GM21528 (cell line): ENCODE measurements around the gene MYADML2.
"Not testable (repeated sequence)": the region's sequence is repeated elsewhere in the genome, so short reads cannot be mapped to it uniquely, and the experiment has no call there.

Source experiments
- ATAC-seq: cut with Tn5 transposase; IDR thresholded peaks from one replicate; pipeline ENCODE4 v1.9.1; 2021; ENCODE audit warnings: mild to moderate bottlenecking, moderate library complexity; ENCODE audit not compliant: unreplicated experiment, low FRiP score

Gene MYADML2, protein sequence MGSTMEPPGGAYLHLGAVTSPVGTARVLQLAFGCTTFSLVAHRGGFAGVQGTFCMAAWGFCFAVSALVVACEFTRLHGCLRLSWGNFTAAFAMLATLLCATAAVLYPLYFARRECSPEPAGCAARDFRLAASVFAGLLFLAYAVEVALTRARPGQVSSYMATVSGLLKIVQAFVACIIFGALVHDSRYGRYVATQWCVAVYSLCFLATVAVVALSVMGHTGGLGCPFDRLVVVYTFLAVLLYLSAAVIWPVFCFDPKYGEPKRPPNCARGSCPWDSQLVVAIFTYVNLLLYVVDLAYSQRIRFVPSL

DNA sequence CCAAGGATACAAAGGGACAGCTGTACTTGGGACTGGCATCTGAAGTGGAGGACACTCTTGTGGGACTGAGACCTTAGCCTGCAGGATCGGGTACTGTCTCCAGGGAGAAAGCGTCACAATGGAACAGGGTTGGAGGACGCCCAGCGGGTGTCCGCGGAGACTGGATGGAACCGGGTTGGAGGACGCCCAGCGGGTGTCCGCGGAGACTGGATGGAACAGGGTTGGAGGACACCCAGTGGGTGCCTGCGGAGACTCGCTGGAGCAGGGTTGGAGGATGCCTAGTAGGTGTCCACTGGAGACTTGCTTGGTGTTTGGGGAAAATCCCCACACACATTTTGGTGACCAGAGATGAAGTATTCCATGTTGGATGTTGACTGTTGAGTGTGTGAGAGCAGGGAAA lies at the start of gene MYADML2:
TSS of gene MYADML2 (minus strand) at position 45 of the 400 bp plus-strand sequence. CDS start 5,492 bp downstream, outside the sequence.
- no peak for ATAC-seq

DNA sequence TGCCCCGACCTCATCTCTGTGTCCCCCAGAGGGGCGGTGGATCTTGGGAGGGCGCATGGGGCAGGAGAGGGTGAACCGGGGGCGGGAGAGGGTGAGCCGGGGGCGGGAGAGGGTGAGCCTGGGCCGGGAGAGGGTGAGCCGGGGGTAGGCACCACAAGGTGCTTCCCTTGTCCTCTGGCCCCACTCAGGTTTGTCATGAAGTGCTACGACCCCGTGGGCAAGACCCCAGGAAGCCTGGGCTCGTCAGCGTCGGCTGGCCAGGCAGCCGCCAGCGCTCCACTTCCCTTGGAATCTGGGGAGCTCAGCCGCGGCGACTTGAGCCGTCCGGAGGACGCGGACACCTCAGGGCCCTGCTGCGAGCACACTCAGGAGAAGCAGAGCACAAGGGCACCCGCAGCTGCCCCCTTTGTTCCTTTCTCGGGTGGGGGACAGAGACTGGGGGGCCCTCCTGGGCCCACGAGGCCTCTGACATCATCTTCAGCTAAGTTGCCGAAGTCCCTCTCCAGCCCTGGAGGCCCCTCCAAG lies 49.3 kb upstream of the MYADML2 start:
- ATAC-seq, result no peak

DNA sequence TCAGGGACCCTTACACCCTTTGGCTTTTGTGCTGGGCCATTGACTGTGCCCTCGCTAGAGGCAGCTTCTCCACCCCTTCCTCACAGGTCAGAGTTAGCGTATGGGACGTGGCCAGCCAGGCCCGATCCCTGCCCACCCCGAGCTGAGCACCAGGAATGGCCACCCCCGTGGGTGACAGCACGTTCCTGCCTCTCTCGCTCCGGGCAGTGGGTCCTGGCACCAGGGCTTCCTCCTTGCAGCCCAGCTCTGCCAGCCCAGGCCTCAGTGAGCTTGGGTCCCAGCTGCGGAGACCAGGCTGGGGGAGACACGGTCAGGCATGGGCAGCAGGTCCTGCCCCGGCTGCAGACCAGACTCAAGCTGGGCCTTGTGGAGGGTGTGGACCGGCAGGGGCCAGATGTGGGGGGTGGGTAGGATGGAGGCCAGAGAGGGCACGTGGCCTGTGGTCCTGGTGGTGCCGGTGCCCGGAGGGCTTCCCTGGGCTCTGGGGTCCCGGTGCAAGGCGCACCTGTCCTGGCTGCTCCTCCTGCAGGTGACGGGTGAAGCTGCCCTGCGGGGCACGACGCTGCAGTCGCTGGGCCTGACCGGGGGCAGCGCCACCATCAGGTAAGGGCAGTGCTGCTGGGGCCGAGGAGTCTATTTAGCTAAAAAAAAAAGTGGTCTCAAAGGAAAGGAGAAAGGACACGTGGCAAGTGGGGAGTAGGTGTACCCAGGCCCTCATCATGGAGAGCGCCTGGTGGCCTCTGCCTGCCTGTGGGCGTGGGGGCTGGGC lies 48.6 kb upstream of the MYADML2 start:
- ATAC-seq, result no peak

DNA sequence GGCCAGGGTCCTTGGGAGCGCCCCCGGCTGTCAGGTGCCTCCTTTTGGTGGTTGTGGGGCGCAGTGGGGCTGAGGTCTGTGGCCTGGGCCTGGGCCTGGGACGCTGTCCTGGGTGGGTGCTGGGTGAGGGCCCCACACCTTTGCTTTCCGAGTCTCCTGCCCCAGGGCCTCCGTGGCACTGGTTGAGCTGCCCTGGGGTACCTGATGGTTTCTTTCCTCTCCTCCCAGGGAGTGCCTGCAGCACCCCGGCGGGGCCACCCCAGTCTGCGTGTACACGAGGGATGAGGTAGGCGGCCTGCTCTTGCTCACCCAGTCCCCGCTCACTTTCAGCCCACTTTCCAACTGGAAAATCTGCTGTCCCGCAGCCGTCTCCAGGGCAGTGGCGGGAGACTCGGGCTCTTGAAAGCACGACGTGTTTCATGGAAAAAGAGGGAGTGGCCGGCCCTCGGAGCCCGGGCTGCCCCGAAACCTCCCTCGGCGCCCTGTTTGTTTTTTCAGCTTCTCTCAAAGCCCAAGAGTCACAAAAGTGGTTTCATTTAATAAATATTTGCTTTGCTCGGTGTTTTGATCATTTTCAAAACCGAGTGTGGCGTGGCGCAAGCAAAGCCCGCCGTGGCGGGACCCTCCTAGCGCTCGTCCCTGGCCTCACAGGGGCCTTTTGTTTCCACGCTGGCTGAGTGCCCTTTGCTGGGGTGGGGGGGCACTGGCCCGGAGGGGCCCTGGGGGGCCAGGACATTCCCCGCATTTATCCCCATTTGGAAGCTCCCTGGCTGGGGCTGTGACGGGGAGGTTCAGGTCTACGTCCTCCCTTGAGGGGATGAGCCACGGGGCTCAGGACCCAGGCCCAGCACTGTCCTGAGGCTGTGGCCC lies 47.8 kb upstream of the MYADML2 start:
- no peak for ATAC-seq

DNA sequence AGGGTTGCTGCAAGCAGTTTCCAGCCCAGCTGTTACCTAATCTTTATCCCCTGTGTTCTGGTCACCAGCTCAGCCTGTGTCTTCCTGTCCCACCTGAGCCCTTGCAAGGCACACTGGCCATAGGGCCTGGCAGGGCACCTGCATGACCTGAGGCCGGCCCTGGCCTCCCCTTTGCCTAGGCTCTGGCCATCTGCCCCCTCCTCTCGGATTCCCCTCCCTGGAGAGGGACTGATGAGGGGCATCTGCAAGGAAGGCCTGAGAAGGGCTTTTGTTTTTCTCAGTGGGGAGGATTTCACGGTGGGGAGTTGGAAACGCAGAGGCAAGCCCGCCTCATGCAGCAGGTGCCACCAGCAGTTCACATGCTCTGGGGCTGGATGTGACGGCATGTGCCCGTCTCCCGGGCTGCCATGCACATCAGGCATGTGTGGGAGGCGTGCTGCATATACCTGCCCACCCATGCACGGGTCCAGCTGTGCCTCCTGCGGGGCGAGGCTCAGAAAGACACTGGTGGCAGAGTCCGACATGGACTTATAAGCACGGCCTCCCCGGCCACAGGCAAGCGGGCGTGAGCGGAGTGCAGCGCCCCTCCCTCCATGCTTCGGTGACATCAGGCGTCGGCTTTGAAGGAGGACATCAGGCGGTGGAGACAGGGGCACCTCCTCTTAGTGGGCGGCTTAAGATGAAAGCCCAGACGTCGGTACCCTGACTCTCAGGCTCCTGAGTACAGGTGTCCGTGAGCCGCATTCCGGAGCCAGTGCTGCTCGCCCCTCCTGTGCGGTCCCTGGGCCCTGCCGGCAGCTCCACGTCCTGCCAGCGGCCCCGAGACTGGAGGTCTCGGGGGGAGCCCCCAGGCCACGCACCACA lies 46.9 kb upstream of the MYADML2 start:
- no peak for ATAC-seq

DNA sequence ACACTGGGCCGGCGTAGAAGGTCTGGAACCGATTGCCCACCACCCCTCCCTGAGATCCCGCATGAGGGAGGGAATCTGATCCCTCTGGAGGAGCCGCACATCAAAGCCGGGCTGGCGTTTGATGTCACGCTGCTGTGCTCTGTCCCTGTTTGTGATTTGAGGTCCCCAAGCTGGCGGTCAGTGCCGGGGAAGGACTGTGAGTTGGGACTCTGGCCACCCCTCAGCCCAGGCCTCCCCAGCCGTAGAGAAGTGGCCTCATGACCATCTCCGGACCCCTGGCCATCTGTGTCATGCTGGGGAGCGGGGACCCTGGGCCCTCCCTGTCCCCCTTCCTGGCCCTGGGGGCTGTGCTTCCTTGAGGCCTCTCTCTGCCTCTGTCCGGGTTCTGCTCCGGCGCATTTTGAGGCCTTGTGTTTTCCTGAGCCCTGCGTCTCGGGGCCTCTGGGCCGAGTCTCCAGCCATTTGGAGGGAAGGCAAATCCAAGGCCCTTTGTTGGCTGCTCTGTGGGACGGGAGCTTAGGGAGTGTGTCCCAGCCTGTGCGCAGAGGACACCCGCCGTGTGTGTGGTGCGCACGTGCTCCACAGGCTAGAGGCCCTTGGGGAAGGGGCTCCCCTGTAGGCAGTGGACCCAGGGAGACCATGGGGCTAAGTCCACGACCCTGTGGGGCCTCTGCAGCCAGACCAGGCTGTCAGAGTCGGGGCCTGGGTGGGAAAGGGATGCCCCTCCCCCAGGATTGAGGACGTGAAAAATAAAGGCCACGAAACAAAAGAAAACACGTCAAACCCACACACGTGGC lies 45.5 kb upstream of the MYADML2 start:
- no peak for ATAC-seq

DNA sequence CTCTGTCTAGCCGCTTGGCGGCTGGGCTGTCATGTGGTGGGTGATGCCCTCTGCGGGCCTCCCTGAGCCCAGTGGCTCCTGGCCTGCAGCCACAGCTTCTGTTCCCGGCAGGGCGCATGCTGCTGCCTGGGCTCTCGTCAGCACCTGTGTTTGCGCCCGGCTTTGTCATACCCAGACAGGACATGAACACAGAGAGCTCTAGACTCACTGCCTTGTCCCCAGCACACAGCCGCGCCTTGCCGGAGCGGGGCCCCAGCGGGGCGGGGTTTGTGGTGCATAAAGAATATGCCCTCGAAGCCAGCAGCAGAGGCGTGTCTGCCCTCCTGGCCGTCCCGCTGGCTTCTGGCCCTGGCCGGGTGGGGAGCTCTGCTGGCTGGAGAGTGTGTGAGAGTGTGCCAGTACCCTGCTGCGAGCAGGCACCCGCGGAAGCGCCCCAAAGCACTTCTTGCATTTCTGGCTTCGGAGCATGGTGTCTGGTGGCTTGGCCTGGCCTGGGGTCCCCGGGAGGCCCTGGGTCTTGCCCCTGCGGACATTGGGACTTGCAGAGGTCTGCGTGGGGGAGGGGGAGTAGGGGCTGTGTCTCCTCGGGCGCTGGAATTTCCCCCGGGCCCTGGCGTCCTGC lies 44.8 kb upstream of the MYADML2 start:
- ATAC-seq, result no peak

DNA sequence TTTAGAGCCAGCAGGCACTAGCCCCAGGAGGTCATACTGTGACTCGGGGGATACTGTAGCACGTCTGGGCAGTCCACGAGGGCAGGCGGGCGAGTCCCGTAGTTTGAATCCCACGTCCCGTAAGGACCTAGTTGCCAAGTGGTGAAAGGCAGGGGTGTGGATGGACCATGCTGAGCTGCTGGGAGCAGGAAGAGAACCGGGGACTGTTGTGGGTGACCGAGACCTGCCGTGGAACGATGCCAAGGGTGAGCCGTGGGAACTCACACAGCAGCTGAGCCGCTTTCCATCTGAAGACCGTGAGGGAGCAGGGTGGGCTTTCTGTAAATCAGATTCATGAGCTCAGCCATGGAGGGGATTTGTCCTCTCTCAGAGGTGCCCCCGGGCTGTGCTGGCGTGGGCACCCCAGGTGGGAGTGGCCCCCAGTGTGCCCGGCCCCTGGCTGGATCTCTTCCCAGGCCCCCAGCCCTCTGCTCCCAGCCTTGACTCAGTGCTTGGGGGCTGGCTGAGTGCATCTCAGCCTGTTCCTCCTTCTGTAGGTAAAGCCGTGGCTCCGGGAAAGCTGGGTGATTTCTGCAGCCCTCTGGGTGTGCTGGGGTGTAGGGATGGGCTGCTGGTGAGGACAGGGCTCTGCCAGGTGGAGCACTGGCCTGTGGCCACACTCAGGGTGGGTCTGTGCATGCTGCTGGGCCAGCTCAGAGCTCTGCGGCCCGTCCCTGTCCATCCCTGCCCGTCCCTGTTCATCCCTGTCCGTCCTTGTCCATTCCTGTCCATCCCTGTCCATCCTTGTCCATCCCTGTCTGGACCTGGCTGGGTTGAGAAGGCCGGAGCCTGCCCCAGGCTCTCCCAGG lies 44.0 kb upstream of the MYADML2 start:
- ATAC-seq, result no peak

DNA sequence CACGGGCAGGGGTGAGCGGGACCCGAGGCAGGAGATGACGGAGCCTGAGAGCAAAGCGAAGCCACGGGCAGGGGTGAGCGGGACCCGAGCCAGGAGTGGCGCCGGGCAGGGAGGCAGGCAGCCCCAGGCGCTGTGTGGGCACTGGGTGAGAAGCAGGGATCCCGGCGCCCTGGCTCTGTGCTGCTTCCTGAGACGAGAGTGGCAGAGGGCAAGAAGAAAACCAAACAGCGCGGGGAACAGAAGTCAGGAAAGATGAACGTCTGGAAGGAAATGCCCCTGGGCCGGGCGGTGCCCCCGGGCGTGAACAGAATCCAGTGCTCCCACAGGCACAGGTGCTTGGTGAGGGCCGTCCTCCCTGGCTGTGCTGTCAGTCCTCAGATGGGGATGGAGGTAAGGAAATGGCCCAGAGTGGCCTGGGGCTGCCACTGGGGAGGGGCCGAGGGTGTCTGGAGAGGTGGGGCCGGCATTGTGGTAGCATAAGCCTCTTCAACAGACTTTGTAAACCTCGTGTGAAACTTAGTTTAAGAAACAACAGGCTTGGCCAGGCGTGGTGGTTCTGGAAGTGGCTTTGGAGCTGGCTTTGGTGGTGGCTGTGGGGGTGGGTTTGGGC lies 40.2 kb upstream of the MYADML2 start:
- ATAC-seq, result no peak

DNA sequence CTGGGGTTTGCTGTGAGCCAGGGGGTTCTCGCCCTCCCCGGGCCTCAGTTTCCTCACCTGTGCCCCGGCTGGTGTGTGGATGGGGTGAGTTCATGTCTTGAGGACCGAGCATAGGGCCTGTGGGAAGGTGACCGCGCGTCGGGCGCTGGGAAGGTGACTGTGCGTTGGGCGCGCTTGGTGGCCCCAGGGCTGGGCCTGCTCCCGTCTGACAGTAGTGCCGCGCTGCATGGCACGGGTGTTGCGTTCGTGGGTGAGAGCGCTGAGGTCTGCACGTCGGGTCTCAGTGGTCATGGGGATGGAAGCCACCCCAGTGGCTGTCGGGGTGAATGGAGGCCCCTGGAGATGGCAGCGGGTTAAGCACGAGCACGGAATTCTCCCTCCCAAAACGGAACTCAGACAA lies 39.6 kb upstream of the MYADML2 start:
- ATAC-seq, result no peak

DNA sequence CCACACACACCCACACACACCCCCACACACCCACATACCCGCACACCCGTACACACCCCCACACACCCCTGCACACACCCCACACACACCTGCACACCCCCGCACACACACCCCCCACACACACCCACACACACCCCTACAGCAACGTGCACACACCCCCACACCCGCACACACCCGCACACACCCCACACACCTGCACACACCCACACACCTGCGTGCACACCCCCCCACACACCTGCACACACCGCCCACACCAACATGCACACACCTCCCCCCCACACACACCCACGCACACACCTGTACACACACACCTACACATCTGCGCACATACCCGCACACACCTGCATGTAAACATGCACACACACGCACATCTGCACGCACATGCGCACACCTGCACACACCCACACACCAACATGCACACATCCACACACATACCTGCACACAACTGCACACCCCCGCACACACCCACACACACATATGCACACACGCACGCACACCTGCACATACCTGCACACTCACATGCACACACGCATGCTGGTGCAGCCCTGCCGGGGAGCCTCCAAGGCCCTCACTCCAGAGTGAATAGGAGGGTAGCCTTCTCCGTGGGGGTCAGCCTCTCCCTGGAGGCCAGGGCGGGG lies 37.9 kb upstream of the MYADML2 start:
- ATAC-seq, result no peak

DNA sequence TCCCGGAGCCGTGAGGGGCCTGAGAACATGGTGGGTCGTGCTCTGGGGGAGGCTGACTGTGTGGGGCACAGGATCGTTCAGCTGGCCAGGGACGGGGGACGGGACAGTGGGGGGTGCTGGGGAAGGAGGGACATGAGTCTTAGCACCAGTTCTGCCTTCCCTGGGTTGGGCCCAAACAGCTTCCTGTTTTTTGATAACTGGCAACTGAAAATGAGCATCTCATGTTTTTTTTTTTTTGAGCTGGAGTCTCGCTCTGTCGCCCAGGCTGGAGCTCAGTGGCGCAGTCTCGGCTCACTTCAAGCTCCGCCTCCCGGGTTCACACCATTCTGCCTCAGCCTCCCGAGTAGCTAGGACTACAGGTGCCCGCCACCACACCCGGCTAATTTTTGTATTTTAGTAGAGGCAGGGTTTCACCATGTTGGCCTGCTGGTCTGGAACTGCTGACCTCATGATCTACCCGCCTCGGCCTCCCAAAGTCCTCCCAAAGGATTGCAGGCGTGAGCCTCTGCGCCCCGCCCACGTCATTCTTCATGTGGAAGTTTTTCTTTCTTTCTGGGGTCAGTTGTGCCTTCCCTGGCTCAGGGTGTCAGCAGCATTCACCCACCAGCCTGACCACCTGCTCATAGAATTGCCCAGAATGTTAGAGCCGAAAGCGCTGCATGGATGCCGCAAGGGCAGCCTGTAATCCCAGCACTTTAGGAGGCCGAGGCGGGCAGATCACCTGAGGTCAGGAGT lies 36.8 kb upstream of the MYADML2 start:
- ATAC-seq, result no peak

DNA sequence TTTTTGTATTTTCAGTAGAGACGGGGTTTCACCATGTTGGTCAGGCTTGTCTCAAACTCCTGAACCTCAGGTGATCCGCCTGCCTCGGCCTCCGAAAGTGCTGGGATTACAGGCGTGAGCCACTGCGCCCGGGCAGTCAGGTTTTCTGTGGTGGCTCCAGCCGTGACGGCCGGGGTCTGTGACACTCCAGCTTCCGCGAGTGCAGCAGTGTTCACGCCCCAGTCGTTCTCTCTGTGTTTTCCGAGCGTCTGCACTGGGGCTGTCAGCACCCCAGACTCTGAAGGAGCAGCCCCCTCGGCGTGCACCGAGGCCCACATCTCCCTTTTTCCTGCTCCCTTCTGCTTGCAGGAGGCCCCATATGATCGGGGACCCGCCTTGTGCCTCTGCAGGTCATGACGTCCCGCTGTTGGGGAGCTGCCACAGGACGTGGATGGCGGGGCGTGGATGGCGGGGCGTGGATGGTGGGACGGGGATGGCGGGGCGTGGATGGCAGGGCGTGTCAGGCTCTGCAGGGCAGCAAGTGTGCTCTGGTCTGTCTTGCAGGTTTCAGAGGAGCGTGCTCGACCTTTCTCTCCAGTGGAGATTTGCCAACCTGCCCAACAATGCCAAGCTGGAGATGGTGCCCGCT lies 36.1 kb upstream of the MYADML2 start:
- no peak for ATAC-seq

DNA sequence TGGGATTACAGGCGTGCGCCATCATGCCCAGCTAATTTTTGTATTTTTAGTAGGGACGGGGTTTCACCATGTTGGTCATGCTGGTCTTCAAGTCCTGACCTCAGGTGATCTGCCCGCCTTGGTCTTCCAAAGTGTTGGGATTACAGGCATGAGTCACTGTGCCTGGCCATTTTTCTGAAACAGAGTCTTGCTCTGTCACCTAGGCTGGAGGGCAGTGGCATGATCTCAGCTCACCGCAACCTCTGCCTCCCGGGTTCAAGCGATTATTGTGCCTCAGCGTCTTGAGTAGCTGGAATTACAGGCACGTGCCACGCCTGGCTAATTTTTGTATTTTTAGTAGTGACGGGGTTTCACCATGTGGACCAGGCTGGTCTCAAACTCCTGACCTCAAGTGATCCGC lies 34.5 kb upstream of the MYADML2 start:
- ATAC-seq, result not testable (repeated sequence)

DNA sequence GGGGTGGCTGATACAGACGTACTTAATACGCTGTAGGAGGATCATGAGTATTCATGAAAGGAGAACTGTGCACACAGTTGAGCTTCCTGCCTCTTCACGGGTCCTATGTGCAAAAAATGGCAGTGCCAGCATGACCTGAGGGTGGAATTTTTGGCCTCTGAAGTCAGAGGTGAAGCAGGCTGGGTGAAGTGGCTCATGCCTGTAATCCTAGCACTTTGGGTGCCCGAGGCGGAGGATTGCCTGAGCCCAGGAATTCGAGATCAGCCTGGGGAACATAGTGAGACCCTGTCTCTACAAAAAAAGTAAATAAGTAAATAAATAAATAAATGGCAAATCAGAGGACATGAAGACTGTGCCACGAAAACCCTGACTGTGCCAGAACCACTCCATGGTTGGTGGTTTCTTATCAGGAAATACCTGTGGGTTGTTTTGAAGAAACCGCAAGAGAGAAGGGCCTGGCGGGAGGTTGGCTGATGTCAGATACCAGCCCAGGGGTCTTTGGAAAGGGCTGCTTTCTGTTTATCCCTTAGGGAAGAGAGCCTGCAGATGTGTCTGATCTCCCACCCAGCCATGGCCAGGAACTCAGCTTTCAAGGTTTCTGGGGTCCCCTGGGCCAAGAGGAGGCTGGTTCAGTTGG lies 33.8 kb upstream of the MYADML2 start:
- no peak for ATAC-seq
